GM06990 (cell line): ENCODE data around the gene HDAC4.
"Not testable (repeated sequence)": the region's sequence is repeated elsewhere in the genome, so short reads cannot be mapped to it uniquely, and the experiment has no call there.

Source experiments
- DNase-seq: peaks from one replicate; pipeline ENCODE4 v3.0.0-alpha.2; 2011; ENCODE audit not compliant: insufficient read length; ENCODE audit errors: extremely low read depth
- H3K27me3 ChIP-seq: replicated peaks from 2 replicates; pipeline ENCODE4 v1.6.0; 2011; ENCODE audit warnings: low read length; ENCODE audit not compliant: control insufficient read depth, insufficient read depth
- H3K36me3 ChIP-seq: 2 replicates; pipeline ENCODE4 v1.5.1; 2011; ENCODE audit warnings: low read length; ENCODE audit not compliant: control insufficient read depth, insufficient read depth
- H3K4me3 ChIP-seq: replicated peaks from 2 replicates; pipeline ENCODE4 v1.5.1; 2011; ENCODE audit warnings: low read depth, mild to moderate bottlenecking, control low read depth, low read length
- TF ChIP-seq, protein P1 (sequence below): IDR thresholded peaks from 2 replicates; pipeline ENCODE4 v1.5.1; 2011; ENCODE audit warnings: low read length, control low read depth, mild to moderate bottlenecking, inconsistent platforms; ENCODE audit not compliant: insufficient read depth, poor library complexity, severe bottlenecking

Gene HDAC4

DNA sequence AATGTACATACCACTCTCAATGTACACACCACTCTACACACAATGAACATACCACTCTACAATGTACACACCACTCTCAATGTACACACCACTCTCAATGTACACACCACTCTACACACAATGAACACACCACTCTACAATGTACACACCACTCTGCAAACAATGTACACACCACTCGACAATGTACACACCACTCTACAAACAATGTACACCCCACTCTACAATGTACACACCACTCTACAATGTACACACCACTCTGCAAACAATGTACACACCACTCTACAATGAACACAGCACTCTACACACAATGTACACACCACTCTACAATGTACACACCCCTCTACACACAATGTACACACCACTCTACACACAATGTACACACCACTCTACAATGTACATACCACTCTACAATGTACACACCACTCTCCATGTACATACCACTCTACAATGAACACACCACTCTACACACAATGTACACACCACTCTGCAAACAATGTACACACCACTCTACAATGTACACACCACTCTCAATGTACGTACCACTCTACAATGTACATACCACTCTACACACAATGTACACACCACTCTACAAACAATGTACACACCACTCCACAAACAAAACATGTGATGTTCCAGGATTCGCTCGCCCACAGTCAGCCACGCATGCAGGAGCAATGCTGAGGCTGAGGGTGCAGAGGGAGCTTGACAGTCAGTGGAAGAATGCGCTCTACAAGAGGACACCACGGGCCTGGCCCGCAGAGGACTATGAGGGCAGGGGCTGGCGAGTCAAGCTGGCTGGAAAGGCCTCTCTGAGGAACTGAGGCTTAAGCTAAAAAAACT is 118.2 kb downstream of the HDAC4 start:
- DNase-seq, result no peak
- TF ChIP-seq, protein P1, sequence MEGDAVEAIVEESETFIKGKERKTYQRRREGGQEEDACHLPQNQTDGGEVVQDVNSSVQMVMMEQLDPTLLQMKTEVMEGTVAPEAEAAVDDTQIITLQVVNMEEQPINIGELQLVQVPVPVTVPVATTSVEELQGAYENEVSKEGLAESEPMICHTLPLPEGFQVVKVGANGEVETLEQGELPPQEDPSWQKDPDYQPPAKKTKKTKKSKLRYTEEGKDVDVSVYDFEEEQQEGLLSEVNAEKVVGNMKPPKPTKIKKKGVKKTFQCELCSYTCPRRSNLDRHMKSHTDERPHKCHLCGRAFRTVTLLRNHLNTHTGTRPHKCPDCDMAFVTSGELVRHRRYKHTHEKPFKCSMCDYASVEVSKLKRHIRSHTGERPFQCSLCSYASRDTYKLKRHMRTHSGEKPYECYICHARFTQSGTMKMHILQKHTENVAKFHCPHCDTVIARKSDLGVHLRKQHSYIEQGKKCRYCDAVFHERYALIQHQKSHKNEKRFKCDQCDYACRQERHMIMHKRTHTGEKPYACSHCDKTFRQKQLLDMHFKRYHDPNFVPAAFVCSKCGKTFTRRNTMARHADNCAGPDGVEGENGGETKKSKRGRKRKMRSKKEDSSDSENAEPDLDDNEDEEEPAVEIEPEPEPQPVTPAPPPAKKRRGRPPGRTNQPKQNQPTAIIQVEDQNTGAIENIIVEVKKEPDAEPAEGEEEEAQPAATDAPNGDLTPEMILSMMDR, result no peak
- H3K4me3 ChIP-seq, result no peak overlapping the region
- no peaks in the 10 kb centered on the region for H3K27me3 ChIP-seq
- H3K36me3 ChIP-seq, result no peaks in the 10 kb centered on the region

DNA sequence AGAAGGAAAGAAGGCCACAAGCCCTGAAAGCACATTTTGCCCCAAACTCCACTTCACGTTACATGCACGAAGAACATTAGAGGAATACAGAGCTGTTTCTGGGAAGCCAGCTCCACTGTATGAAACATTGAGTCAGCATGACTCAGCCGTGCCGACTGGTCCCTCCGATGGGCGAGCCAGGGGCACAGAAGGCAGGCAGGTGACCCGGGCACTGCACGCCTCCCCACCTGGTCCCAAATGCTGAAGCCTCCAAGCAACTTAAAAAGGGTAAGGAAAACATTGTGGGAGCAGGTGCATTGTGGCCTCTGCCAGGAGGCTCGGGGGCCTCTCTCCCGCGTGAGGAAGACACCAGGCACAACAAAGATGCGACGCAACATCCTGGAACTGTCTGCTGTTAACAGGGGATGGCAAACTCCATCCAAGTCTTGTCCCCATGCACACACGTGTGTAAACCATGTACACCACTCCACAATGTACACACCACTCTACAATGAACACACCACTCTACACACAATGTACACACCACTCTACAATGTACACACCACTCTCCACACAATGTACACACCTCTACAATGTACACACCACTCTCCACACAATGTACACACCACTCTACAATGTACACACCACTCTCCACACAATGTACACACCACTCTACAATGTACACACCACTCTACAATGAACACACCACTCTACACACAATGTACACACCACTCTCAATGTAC is 120.4 kb downstream of the HDAC4 start:
- H3K27me3 ChIP-seq, H3K4me3 ChIP-seq, DNase-seq, H3K36me3 ChIP-seq: not testable (repeated sequence)

DNA sequence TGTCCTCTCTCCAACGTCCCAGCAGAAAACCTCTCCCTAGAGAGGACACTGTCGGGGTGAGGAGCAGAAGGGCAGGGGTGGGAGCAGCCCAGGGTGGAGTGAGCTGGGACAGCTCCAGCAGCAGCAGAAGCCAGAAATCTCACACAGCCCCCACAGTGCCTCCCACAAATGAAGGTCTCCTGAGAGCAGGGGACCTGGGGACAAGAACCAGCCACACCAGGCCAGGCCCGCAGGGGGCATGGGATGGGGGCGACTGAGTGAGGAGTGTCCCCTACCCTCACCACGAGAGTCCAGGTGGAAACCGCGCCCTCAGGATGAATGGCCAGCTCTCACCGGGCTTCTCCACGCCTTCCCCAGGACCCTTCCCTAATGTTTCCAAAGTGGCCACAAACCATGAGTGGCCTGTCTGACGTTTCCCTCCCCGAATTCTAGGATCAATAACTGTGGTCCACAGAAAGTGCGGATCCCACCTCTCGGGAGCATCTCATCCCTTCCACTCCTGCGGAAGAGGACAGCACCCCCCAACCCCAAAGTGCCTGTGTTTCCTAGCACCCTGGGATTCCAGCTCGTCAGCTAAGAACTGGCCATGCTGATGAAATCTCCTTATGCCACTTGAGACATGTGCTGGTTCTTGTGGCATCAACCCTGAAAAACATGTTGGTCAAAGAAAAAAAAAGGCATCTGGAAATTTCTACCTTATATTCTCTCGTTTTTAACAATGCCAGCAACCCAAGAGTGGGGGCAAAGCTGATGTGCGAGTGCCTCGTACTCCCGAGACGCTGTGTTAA is 121.1 kb downstream of the HDAC4 start:
- Histone ChIP-seq H3K36me3 (no peaks in the 10 kb centered on the region), H3K27me3 (no peaks in the 10 kb centered on the region), H3K4me3 (no peak overlapping the region)
- TF ChIP-seq, protein P1, result no peak
- DNase-seq, result no peak

- DNase-seq, result no peak
- Histone ChIP-seq H3K4me3 (no peak overlapping the region), H3K27me3 (no peaks in the 10 kb centered on the region; the same call in 1 of the 2 replicates), H3K36me3 (no peaks in the 10 kb centered on the region)
- TF ChIP-seq, protein P1, result no peak
These were observed 121.9 kb downstream of the HDAC4 start for GRCh38 chr2:239278941-239279365.

DNA sequence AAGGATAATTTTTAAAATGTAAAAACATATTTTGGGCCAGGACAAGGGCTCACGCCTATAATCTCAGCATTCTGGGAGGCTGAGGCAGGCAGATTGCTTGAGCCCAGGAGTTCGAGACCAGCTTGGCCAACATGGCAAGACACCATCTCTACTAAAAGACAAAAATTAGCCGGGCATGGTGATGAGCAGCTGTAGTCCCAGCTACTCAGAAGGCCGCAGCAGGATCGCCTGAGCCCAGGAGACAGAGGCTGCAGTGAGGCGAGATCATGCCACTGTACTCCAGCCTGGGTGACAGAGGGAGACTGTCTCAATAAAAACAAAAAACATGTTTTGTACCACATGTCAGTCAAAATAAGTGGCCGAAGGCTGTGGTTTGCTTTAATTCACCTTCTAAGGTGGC is 122.5 kb downstream of the HDAC4 start:
- Histone ChIP-seq H3K27me3 (peaks cover under 1% of the 10 kb centered on the region), H3K36me3 (no peaks in the 10 kb centered on the region), H3K4me3 (no peak overlapping the region)
- no peak for DNase-seq
- TF ChIP-seq, protein P1, result no peak
